ENCODE results near the gene TMTC4. TPM values are rescaled to one million over a fixed set of nuclear protein-coding genes. Genes with fewer than 3 reads are reported as not detected.

TMTC4 gene
- total RNA-seq, 2 experiments from 2014 or later = 8.0 to 9.3 TPM

DNA sequence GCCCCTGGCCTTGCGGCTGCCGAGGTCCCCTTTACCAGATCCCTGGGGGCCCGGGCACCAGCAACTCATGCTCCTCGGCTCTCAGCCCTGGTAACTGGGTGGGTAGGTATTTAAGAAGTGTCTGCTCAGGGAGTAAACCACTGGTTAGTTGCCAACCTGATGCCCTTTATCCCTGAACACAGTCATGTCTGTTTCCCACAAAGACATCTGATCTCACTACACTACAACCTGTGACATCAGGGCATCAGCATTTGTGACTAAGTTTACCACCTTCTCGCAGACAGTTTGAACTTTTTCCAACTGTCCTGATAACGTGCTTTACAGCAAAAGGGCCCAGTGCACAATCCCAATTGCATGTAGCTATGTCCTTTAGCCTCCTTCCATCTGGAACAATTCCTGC lies 108.1 kb downstream of the TMTC4 start:
- H3K9me3 Mint-ChIP-seq = no peaks in the 10 kb centered on the region
- Histone ChIP-seq H3K27ac (ENCODE audit: low read depth in 1 of 2, low read length in 2 of 2) (no peak overlapping the region), H3K9me3 (ENCODE audit: control insufficient read depth in 1 of 2, insufficient read depth in 1 of 2, low read length in 2 of 2) (peaks cover 0 to 10% of the 10 kb centered on the region in 2 experiments), H3K36me3 (ENCODE audit: insufficient read depth, low read length) (no peaks in the 10 kb centered on the region), H3K27me3 (ENCODE audit: control insufficient read depth in 1 of 2, insufficient read depth in 2 of 2, low read length in 2 of 2) (no peaks in the 10 kb centered on the region), H3K4me3 (ENCODE audit: low read length) (no peak overlapping the region), H3K4me1 (ENCODE audit: insufficient read depth, low read length) (no peaks in the 10 kb centered on the region)
- H3K4me3 Mint-ChIP-seq = no peak overlapping the region
- H3K27ac Mint-ChIP-seq = no peak overlapping the region
- intact Hi-C loops (cut with DNase I, micrococcal nuclease) = no loop called here
- peaks cover 6% of the 10 kb centered on the region for H3K36me3 Mint-ChIP-seq (ENCODE audit: low read depth)
- ATAC-seq (ENCODE audit: poor library complexity) (no peak), DNase-seq (no peak)
- CTCF ChIA-PET = no interaction called here
- POLR2A ChIA-PET = no interaction called here
- no peaks in the 10 kb centered on the region for H3K27me3 Mint-ChIP-seq
- no peaks in the 10 kb centered on the region for H3K4me1 Mint-ChIP-seq (ENCODE audit: low read depth)
- TF ChIP-seq, protein P1, sequence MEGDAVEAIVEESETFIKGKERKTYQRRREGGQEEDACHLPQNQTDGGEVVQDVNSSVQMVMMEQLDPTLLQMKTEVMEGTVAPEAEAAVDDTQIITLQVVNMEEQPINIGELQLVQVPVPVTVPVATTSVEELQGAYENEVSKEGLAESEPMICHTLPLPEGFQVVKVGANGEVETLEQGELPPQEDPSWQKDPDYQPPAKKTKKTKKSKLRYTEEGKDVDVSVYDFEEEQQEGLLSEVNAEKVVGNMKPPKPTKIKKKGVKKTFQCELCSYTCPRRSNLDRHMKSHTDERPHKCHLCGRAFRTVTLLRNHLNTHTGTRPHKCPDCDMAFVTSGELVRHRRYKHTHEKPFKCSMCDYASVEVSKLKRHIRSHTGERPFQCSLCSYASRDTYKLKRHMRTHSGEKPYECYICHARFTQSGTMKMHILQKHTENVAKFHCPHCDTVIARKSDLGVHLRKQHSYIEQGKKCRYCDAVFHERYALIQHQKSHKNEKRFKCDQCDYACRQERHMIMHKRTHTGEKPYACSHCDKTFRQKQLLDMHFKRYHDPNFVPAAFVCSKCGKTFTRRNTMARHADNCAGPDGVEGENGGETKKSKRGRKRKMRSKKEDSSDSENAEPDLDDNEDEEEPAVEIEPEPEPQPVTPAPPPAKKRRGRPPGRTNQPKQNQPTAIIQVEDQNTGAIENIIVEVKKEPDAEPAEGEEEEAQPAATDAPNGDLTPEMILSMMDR (IDR thresholded peaks at IDR 0.05) = no peak

DNA sequence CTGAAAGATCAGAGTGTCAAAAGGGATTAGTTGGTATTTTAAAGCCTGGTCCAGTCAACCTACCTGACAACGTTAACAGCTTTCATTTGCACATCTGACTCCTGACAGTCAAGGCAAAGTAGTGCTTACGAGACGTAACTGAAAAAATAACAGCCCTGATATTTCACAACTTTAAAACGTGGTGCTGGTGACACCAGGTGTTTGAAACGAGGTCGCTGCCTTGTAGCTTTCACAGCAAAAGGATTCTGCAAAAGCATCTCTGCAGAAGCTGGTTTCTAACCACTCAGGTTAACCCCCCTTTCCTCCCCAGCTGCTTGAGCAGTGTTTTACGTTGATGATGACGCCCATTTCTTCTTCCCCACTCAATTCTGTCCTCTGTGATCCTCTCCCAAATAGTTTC lies 109.3 kb downstream of the TMTC4 start:
- no peaks in the 10 kb centered on the region for H3K27me3 ChIP-seq (ENCODE audit: control insufficient read depth in 1 of 2, insufficient read depth in 2 of 2, low read length in 2 of 2)
- intact Hi-C loops (cut with DNase I, micrococcal nuclease) = no loop called here
- H3K4me1 Mint-ChIP-seq (ENCODE audit: low read depth) = no peaks in the 10 kb centered on the region
- no peaks in the 10 kb centered on the region for H3K36me3 ChIP-seq (ENCODE audit: insufficient read depth, low read length)
- H3K4me1 ChIP-seq (ENCODE audit: insufficient read depth, low read length) = no peaks in the 10 kb centered on the region
- DNase-seq (no peak), ATAC-seq (ENCODE audit: poor library complexity) (no peak)
- no peaks in the 10 kb centered on the region for H3K9me3 Mint-ChIP-seq
- H3K36me3 Mint-ChIP-seq (ENCODE audit: low read depth) = peaks cover 6% of the 10 kb centered on the region
- ChIA-PET CTCF (no interaction called here), POLR2A (no interaction called here)
- H3K27ac Mint-ChIP-seq = no peak overlapping the region
- H3K27ac ChIP-seq (ENCODE audit: low read depth in 1 of 2, low read length in 2 of 2) = no peak overlapping the region
- H3K27me3 Mint-ChIP-seq = no peaks in the 10 kb centered on the region
- TF ChIP-seq, protein P1 (IDR thresholded peaks at IDR 0.05) = no peak
- no peak overlapping the region for H3K4me3 Mint-ChIP-seq
- no peak overlapping the region for H3K4me3 ChIP-seq (ENCODE audit: low read length)
- peaks cover 0 to 10% of the 10 kb centered on the region in 2 experiments for H3K9me3 ChIP-seq (ENCODE audit: control insufficient read depth in 1 of 2, insufficient read depth in 1 of 2, low read length in 2 of 2)

DNA sequence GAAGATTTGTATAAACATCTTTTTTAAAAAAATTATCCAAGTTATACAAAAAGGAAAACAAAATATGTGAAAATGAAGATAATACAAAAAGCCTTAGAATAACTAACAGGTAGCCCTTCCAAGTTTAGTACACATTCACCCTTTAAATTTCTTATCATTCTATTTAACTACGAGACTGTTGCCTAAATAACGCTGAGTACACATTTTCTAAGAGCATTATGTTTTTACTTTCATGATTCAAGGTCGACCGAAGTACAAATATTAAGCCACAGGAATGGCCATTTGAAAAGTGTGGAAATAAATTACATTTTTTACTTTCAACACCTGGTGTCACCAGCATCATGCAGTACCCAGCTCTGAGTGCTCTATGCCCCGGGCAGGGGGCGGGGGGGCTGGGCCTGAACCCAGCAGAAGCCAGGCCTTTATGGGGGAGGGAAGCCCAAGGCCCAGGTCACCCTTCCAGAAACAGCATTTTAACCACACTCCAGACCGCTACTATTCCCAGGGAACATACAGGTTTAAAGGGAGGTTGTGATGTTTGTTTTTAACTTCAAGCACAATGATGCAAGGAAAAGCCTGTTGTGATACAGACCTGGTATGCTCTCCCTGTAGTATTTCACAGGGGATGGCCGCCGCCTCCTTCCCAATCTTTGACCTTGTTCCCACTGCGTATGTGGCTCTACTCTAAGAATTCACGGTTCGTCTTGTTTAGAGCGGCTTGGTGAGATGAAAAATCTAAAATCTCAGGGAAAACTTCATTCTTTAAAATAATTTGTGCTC lies 110.0 kb downstream of the TMTC4 start:
- no peak overlapping the region for H3K27ac Mint-ChIP-seq
- no peak for DNase-seq
- no peaks in the 10 kb centered on the region for H3K4me1 Mint-ChIP-seq (ENCODE audit: low read depth)
- Histone ChIP-seq H3K4me1 (ENCODE audit: insufficient read depth, low read length) (no peaks in the 10 kb centered on the region), H3K27me3 (ENCODE audit: control insufficient read depth in 1 of 2, insufficient read depth in 2 of 2, low read length in 2 of 2) (no peaks in the 10 kb centered on the region), H3K4me3 (ENCODE audit: low read length) (no peak overlapping the region), H3K36me3 (ENCODE audit: insufficient read depth, low read length) (no peaks in the 10 kb centered on the region), H3K9me3 (ENCODE audit: control insufficient read depth in 1 of 2, insufficient read depth in 1 of 2, low read length in 2 of 2) (peaks cover 0 to 10% of the 10 kb centered on the region in 2 experiments), H3K27ac (ENCODE audit: low read depth in 1 of 2, low read length in 2 of 2) (no peak overlapping the region)
- ChIA-PET POLR2A (no interaction called here), CTCF (no interaction called here)
- no peak for ATAC-seq (ENCODE audit: poor library complexity)
- no peaks in the 10 kb centered on the region for H3K9me3 Mint-ChIP-seq
- H3K27me3 Mint-ChIP-seq = no peaks in the 10 kb centered on the region
- TF ChIP-seq, protein P1 (IDR thresholded peaks at IDR 0.05) = no peak
- no peak overlapping the region for H3K4me3 Mint-ChIP-seq
- H3K36me3 Mint-ChIP-seq (ENCODE audit: low read depth) = peaks cover 6% of the 10 kb centered on the region
- intact Hi-C loops (cut with DNase I, micrococcal nuclease) = no loop called here
